HG03342 (cell line): Measurements from ENCODE around the gene MYLK.
"Not testable (repeated sequence)": the region's sequence is repeated elsewhere in the genome, so short reads cannot be mapped to it uniquely, and the experiment has no call there.

Experiments
- ATAC-seq: cut with Tn5 transposase; IDR thresholded peaks from one replicate; pipeline ENCODE4 v1.9.1; 2021; ENCODE audit warnings: mild to moderate bottlenecking, moderate library complexity; ENCODE audit not compliant: unreplicated experiment

The MYLK gene

DNA sequence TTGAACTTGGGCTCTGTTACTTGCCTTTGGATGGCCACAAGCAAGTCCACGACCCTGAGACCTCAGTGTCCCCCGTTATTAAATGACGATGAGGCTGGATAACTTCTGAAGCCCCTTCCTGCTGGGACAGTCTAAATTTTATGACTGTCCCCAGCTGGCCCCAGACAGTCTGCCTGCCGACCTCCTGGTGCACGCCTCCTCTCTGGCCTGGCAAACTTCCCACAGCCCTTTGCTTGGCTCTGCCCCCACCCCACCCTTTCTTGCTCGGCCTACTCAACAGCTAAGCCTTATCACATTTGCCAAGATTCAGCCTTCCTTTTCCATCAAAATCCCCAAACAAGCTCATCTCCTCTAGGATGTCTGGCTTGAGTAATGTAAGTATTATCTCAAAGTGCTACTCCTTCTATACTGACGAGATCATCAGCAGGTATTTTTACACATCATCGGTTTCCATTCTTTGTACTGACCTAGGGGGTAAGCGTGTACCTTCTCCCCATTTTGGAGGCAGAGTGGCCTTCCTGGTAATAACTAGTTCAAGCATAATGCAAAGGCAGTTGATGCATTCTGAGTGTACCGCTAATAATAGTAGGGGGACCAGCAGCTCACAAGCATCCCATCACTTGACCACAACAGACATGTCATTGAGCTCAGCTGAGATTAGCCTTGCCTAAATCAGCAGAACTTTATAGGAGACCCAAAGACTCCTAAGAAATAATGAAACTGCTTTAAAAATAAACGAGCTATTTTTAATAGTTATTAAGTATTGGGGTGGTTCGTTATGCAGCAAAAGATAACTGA lies 178.4 kb downstream of the MYLK start:
- ATAC-seq = no peak

- ATAC-seq = not testable (repeated sequence)
These were observed 180.5 kb downstream of the MYLK start for GRCh38 chr3:123703663-123704062.

DNA sequence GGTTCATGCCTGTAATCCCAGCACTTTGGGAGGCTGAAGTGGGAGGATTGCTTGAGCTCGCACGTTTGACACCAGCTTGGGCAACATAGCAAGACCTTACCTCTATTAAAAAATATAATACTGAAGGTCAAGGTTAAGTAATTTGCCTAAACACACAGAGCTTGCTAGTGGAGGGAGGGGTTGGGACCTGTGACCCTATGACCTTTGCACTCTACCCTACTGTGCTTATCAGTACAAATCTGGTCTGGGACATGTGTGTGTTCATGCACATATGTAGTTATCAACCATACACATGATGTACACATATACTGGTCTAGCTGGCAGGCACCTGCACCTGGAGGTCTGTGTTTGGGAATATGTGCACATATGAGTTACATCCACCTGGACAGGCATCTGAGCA lies 181.4 kb downstream of the MYLK start:
- no peak for ATAC-seq

DNA sequence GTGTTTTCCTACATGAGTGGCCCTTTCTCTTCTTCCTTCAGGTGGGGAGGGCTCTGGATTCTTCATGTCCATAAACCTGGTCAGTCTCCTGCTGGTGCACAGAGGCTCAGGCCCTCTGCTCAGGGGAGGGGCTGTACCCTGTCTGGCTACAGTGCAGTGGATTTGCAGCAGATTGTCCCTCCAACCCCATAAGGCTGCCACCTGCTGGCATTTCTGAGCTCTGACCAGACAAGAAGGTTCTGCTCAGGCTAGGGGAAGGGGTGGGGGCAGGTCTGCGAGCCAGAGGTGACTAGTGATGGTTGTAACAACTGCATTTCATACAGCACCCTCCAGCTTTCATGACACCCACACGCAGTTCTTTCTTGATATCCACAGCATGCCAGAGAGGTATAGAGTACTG lies 182.1 kb downstream of the MYLK start:
- ATAC-seq = not testable (repeated sequence)

GRCh38 chr3:123700791-123701722 lies 183.1 kb downstream of the MYLK start:
- no peak for ATAC-seq

GRCh38 chr3:123698813-123699212 lies 185.3 kb downstream of the MYLK start:
- no peak for ATAC-seq

GRCh38 chr3:123696808-123697207 lies 187.3 kb downstream of the MYLK start:
- no peak for ATAC-seq

DNA sequence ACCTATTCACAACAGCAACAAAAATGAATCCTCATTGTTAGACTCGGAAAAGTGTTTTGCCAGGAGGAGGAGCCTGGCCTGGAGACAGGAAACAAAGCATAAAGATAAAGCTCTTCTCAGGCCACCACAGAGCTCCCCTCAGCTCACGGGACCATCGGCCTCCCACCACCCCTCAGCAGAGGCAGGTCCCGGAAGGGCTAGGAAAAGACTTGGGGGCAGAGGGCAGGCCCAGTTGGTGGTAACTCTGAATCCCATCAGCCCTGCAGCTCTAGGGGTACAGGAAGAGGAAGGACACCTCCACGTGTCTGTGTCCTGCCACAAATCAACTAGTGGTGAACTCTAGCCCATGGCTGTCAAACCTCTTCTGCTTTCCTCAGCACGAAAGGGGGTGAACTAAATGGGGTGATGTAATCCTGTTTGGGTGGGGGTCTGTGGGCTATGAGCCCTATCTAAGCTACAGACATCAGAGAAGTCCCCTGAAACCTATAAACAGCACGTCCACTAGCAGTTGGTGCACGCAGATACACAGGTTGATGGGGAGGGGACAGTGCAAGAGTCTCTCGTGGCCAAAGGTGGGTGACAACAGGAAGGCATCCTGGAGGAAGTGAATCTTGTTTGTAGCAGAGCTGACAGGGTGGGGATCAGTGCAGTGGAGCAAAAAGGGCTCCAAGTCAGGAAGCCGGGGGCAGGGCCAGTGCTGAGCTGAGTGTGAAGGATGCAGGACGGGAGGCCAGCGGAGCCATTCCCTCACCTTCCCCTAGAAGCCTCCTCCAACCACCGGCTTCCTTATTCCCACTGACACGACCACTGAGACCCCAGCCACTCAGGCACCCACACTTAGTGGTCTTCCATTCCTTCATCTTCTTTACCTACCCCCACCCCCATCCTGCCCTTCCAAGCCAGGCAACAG lies 188.1 kb downstream of the MYLK start:
- ATAC-seq = no peak

- no peak for ATAC-seq
These were observed 189.0 kb downstream of the MYLK start for GRCh38 chr3:123695152-123695551.

DNA sequence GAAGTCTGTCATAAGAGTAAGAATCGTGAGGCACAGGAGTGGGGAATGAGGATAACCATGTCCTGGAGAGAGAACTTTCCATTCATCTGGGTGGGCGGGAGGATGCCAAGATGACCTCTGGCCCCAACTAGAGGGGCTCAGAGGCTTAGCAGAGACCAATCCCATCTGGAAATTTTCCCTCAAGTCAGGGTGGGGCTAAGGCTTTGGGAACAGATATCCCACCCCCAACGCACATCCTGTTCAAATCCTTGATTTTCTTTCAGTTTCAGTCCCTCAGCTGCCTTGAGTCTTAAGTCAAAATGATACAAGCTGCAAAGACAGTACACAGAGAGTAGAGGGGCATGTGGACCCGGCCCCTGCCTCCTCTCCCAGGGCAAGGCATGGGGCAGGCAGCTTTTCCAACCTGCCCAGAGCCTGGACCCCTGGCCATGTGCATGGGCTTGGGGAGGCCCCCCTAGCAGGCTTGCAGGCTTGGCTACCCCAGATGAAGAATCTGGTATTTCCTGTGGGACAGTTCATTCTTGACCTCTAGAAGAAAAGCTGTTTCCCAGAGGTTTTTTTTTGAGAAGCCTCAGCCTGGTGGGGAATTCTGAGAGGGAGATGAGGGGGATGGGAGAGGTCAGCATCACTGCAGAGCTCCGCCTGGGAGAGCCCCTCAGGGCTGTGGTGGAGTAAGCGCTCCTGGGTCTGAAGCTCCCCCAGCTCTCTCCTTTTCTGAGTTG lies 189.6 kb downstream of the MYLK start:
- ATAC-seq = no peak

GRCh38 chr3:123693584-123694190 lies 190.4 kb downstream of the MYLK start:
- ATAC-seq = no peak

GRCh38 chr3:123692671-123693070 lies 191.5 kb downstream of the MYLK start:
- no peak for ATAC-seq

GRCh38 chr3:123692041-123692440 lies 192.1 kb downstream of the MYLK start:
- no peak for ATAC-seq

DNA sequence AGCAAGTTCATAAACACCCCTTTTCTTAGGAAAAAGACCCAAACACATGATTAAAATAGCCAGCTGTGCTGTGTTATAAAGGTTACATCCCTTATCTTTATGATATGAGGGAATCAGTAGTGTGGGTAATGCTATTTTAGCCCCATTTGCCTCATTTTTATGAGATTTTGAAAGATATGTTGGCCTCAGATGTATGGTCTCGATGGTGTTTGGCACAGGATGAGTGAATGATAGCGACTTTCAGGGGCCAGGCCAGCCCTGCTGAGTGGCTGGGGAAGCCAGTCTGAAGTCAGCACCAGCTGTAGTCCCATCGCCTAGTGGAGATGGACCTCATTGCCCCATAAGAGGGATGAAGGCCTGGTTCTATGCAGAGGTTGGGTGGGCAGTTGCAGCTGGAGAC lies 194.3 kb downstream of the MYLK start:
- no peak for ATAC-seq

- no peak for ATAC-seq
These were observed 195.8 kb downstream of the MYLK start for GRCh38 chr3:123688241-123688747.

DNA sequence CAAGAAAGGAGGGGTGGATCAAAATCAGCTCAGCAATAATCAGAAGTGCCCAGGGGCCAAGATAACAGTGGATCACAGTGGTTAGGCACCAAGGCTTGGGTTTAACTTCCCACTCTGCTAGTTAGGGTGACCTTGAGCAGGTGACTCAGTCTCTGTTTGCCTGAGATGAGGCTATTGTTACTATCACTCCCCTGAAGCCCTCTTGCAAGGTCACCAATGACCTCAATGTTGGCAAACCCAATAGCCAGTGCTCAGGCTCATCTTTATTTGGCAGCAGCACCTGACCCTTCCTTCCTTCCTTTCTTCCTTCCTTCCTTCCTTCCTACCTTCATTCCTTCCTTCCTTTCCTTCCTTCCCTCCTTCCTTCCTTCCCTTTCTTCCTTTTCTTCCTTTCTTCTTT lies 196.8 kb downstream of the MYLK start:
- ATAC-seq = no peak

- no peak for ATAC-seq
These were observed 197.9 kb downstream of the MYLK start for GRCh38 chr3:123686251-123686650.

- ATAC-seq = no peak
These were observed 198.4 kb downstream of the MYLK start for GRCh38 chr3:123685780-123686179.

- ATAC-seq = no peak
These were observed 199.5 kb downstream of the MYLK start for GRCh38 chr3:123684636-123685035.

GRCh38 chr3:123684209-123684608 lies 199.9 kb downstream of the MYLK start:
- ATAC-seq = no peak
